Neuronal stem cell (in vitro differentiated cells): Measurements from ENCODE around the gene MYBPC2.

Experiments
- DNase-seq: peaks from one replicate; pipeline ENCODE4 v3.0.0-alpha.2; 2013; ENCODE audit warnings: low spot score
- H2AFZ ChIP-seq: one replicate; pipeline ENCODE4 v1.6.1; 2013; ENCODE audit warnings: mild to moderate bottlenecking, low read length, inconsistent platforms
- H2AK5ac ChIP-seq: 2 replicates; pipeline ENCODE4 v1.6.1; 2013; ENCODE audit warnings: low read depth, mild to moderate bottlenecking, inconsistent platforms, low read length, moderate library complexity, mixed read lengths
- H2BK120ac ChIP-seq: 2 replicates; pipeline ENCODE4 v1.6.1; 2013; ENCODE audit warnings: low read depth, mild to moderate bottlenecking, inconsistent platforms, low read length, moderate library complexity, mixed read lengths
- H2BK12ac ChIP-seq: one replicate; pipeline ENCODE4 v1.6.1; 2013; ENCODE audit warnings: low read length, inconsistent platforms
- H2BK15ac ChIP-seq: 2 replicates; pipeline ENCODE4 v1.6.1; 2013; ENCODE audit warnings: mild to moderate bottlenecking, low read length, inconsistent platforms, mixed read lengths
- H2BK5ac ChIP-seq: one replicate; pipeline ENCODE4 v1.6.1; 2013; ENCODE audit warnings: inconsistent platforms, mild to moderate bottlenecking, low read length, moderate library complexity
- H3K14ac ChIP-seq: one replicate; pipeline ENCODE4 v1.6.1; 2013; ENCODE audit warnings: low read length, inconsistent platforms
- H3K18ac ChIP-seq: 2 replicates; pipeline ENCODE4 v1.6.1; 2013; ENCODE audit warnings: low read length, inconsistent platforms
- H3K23ac ChIP-seq: 2 replicates; pipeline ENCODE4 v1.6.1; 2013; ENCODE audit warnings: low read depth, mild to moderate bottlenecking, mixed read lengths, low read length, inconsistent platforms; ENCODE audit not compliant: poor library complexity
- H3K27ac ChIP-seq: replicated peaks from 3 replicates; pipeline ENCODE4 v1.5.1; 2013; ENCODE audit warnings: low read length, inconsistent platforms
- H3K27me3 ChIP-seq, 3 experiments: 2 replicates each; pipeline ENCODE4 v1.6.1; 2013; ENCODE audit warnings: low read length in 3 of 3, mild to moderate bottlenecking in 2 of 3, inconsistent platforms in 1 of 3, low read depth in 1 of 3, mixed read lengths in 1 of 3, moderate library complexity in 1 of 3; ENCODE audit not compliant: control insufficient read depth in 3 of 3, insufficient read depth in 3 of 3
- H3K36me3 ChIP-seq, 2 donors: replicated peaks in 1 of 2; 2 replicates each; pipeline ENCODE4 v1.6.1; 2013; ENCODE audit warnings: low read length in 2 of 2; ENCODE audit not compliant: control insufficient read depth in 2 of 2, insufficient read depth in 2 of 2
- H3K4ac ChIP-seq: 2 replicates; pipeline ENCODE4 v1.6.1; 2013; ENCODE audit warnings: inconsistent platforms, mild to moderate bottlenecking, low read length, moderate library complexity
- H3K4me1 ChIP-seq, 2 donors: 1 replicate in 1 of 2; 2 replicates in 1 of 2; pipeline ENCODE4 v1.6.1; 2013; ENCODE audit warnings: low read length in 2 of 2, low read depth in 1 of 2; ENCODE audit not compliant: control insufficient read depth in 2 of 2, insufficient read depth in 1 of 2
- H3K4me2 ChIP-seq: one replicate; pipeline ENCODE4 v1.6.1; 2013; ENCODE audit warnings: mild to moderate bottlenecking, low read length, inconsistent platforms; ENCODE audit not compliant: insufficient read depth, poor library complexity, severe bottlenecking
- H3K4me3 ChIP-seq, 2 donors: 2 replicates each; pipeline ENCODE4 v1.5.1; 2013; ENCODE audit warnings: low read length in 2 of 2, mild to moderate bottlenecking in 2 of 2, inconsistent platforms in 1 of 2, moderate library complexity in 1 of 2
- H3K79me1 ChIP-seq: one replicate; pipeline ENCODE4 v1.6.1; 2013; ENCODE audit warnings: low read depth, mild to moderate bottlenecking, inconsistent platforms, low read length, moderate library complexity
- H3K9ac ChIP-seq: one replicate; pipeline ENCODE4 v1.6.1; 2013; ENCODE audit warnings: mild to moderate bottlenecking, low read depth, low read length, inconsistent platforms; ENCODE audit not compliant: poor library complexity
- H3K9me3 ChIP-seq, 2 donors: replicated peaks in 1 of 2; 2 replicates each; pipeline versions ENCODE3 to v1.6.1; 2013; ENCODE audit warnings: low read length in 2 of 2, mild to moderate bottlenecking in 2 of 2, inconsistent platforms in 1 of 2, low read depth in 1 of 2, mixed read lengths in 1 of 2, moderate library complexity in 1 of 2; ENCODE audit not compliant: control insufficient read depth in 2 of 2, insufficient read depth in 1 of 2
- H4K8ac ChIP-seq: one replicate; pipeline ENCODE4 v1.6.1; 2013; ENCODE audit warnings: low read depth, mild to moderate bottlenecking, inconsistent platforms, low read length, moderate library complexity
- H4K91ac ChIP-seq: one replicate; pipeline ENCODE4 v1.6.1; 2013; ENCODE audit warnings: low read length, low read depth, mild to moderate bottlenecking, inconsistent platforms; ENCODE audit not compliant: poor library complexity
- WGBS, 2 donors: extraction: QIAGEN DNeasy Blood & Tissue Kit; methylation state at CpG; one replicate each; pipeline ENCODE4 v1.1.7; 2013; ENCODE audit warnings: missing lambda C conversion rate in 2 of 2, mixed read lengths in 1 of 2; ENCODE audit not compliant: insufficient read length in 2 of 2, insufficient replicate concordance in 1 of 2; ENCODE audit errors: extremely low coverage in 2 of 2; 5-methylcytosine and 5-hydroxymethylcytosine counted together

Gene MYBPC2

GRCh38 chr19:50477751-50478515, 45.2 kb downstream of the MYBPC2 start:
- Histone ChIP-seq H3K79me1 (peaks cover 5% of the 10 kb centered on the region), H3K18ac (no peak overlapping the region), H3K4ac (no peak overlapping the region), H2BK15ac (no peak overlapping the region), H3K9ac (no peak overlapping the region), H2AFZ (no peak overlapping the region), H2BK5ac (no peak overlapping the region), H3K23ac (no peak overlapping the region), H3K4me3 (no peak overlapping the region), H2BK120ac (no peak overlapping the region), H3K36me3 (peaks cover 14 to 29% of the 10 kb centered on the region in 2 donors), H3K27ac (no peak overlapping the region), H4K8ac (no peak overlapping the region), H3K14ac (no peak overlapping the region), H2AK5ac (no peak overlapping the region), H3K4me2 (no peak overlapping the region), H3K27me3 (peaks cover 0 to 15% (median 0%) of the 10 kb centered on the region in 3 experiments), H2BK12ac (no peak overlapping the region), H3K9me3 (peaks cover 5 to 31% of the 10 kb centered on the region in 2 donors), H3K4me1 (no peaks in the 10 kb centered on the region), H4K91ac (no peak overlapping the region)
- DNase-seq, result no peak
- WGBS, 2 donors, result no CpG with 5 or more reads among the region's 17 CpGs

- peak overlapping the region; percentile 27 for H3K18ac ChIP-seq
- H4K91ac ChIP-seq, result no peak overlapping the region
- peak overlapping the region; percentile 2 for H3K9ac ChIP-seq
- H3K79me1 ChIP-seq, result peaks cover 5% of the 10 kb centered on the region
- no peak overlapping the region for H3K4me2 ChIP-seq
- H3K23ac ChIP-seq, result no peak overlapping the region
- H3K14ac ChIP-seq, result no peak overlapping the region
- DNase-seq, result no peak
- no peak overlapping the region for H2BK120ac ChIP-seq
- no peak overlapping the region for H2AFZ ChIP-seq
- peaks cover 5 to 31% of the 10 kb centered on the region in 2 donors for H3K9me3 ChIP-seq
- H4K8ac ChIP-seq, result no peak overlapping the region
- WGBS, 2 donors, result no CpG with 5 or more reads among the region's 19 CpGs
- no peak overlapping the region for H2BK5ac ChIP-seq
- no peak overlapping the region for H2BK15ac ChIP-seq
- no peak overlapping the region for H2AK5ac ChIP-seq
- peaks cover 18 to 34% of the 10 kb centered on the region in 2 donors for H3K36me3 ChIP-seq
- no peak overlapping the region for H3K4me3 ChIP-seq
- H3K27me3 ChIP-seq, result peaks cover 0 to 15% (median 0%) of the 10 kb centered on the region in 3 experiments
- H3K4ac ChIP-seq, result no peak overlapping the region
- H3K27ac ChIP-seq, result no peak overlapping the region
- H3K4me1 ChIP-seq, result no peaks in the 10 kb centered on the region
- H2BK12ac ChIP-seq, result no peak overlapping the region
These were observed 46.4 kb downstream of the MYBPC2 start for GRCh38 chr19:50478901-50479715.

DNA sequence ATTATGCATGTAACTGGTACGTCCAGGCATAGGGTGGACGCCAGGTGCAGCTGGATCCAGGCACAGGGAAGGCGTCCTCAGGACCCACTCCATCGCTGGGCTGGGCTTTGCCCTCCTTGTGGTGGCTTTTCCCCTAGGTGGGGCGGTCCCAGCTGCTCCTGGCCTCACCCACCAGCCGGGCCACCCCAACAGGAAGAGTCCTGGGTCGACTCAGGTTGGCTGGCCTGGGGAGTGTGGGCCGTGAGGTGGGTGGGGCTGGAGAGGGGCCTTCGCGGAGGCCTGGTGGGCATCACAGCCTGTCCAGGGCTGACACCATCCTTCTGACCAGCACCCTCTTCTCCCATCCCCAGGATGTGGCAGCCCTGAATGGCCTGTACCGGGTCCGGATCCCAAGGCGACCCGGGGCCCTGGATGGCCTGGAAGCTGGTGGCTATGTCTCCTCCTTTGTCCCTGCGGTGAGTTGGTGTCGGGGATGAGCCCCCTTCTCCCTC, 47.1 kb downstream of the MYBPC2 start:
- Histone ChIP-seq H3K27ac (no peak overlapping the region), H3K9ac (no peak overlapping the region), H2BK15ac (no peak overlapping the region), H2BK12ac (no peak overlapping the region), H3K18ac (no peak overlapping the region), H3K27me3 (peaks cover 0 to 15% (median 0%) of the 10 kb centered on the region in 3 experiments), H3K36me3 (peaks cover 18 to 36% of the 10 kb centered on the region in 2 donors), H3K4me3 (no peak overlapping the region), H3K14ac (no peak overlapping the region), H4K91ac (no peak overlapping the region), H3K79me1 (peaks cover 5% of the 10 kb centered on the region), H2AFZ (no peak overlapping the region), H4K8ac (no peak overlapping the region), H3K4me2 (no peak overlapping the region), H3K9me3 (peaks cover 5 to 31% of the 10 kb centered on the region in 2 donors), H3K23ac (no peak overlapping the region), H2AK5ac (no peak overlapping the region), H2BK5ac (no peak overlapping the region), H3K4me1 (no peaks in the 10 kb centered on the region), H3K4ac (no peak overlapping the region), H2BK120ac (no peak overlapping the region)
- no peak for DNase-seq
- WGBS, 2 donors, result no CpG with 5 or more reads among the region's 16 CpGs
